Measurements from ENCODE around the gene GNA12.
"Not testable (repeated sequence)": the region's sequence is repeated elsewhere in the genome, so short reads cannot be mapped to it uniquely, and the experiment has no call there.

The GNA12 gene

GRCh38 chr7:2730846-2731770 is 113.0 kb downstream of the GNA12 start:
- peaks cover 3 to 8% of the 10 kb centered on the region in 2 donors for H3K4me1 ChIP-seq (ENCODE audit: control insufficient read depth in 2 of 2, insufficient read depth in 2 of 2, low read length in 2 of 2)
- no peak overlapping the region for H3K9ac ChIP-seq (ENCODE audit: low read depth in 1 of 2, low read length in 2 of 2)
- H3K27me3 ChIP-seq (ENCODE audit: control insufficient read depth in 2 of 2, insufficient read depth in 2 of 2, low read length in 2 of 2): no peaks in the 10 kb centered on the region
- H3K9me3 ChIP-seq (ENCODE audit: control insufficient read depth in 2 of 2, low read length in 2 of 2): no peaks in the 10 kb centered on the region
- peaks cover 11 to 16% of the 10 kb centered on the region in 2 donors for H3K36me3 ChIP-seq (ENCODE audit: control insufficient read depth in 2 of 2, insufficient read depth in 2 of 2, low read length in 2 of 2)
- H3K4me3 ChIP-seq (ENCODE audit: low read length in 2 of 2): no peak overlapping the region
- H3K27ac ChIP-seq (ENCODE audit: low read depth in 2 of 2, low read length in 2 of 2): no peak overlapping the region

GRCh38 chr7:2729893-2730716 is 114.0 kb downstream of the GNA12 start:
- H3K9me3 ChIP-seq (ENCODE audit: control insufficient read depth in 2 of 2, low read length in 2 of 2): no peaks in the 10 kb centered on the region
- H3K27me3 ChIP-seq (ENCODE audit: control insufficient read depth in 2 of 2, insufficient read depth in 2 of 2, low read length in 2 of 2): no peaks in the 10 kb centered on the region
- H3K4me3 ChIP-seq (ENCODE audit: low read length in 2 of 2): no peak overlapping the region
- H3K4me1 ChIP-seq (ENCODE audit: control insufficient read depth in 2 of 2, insufficient read depth in 2 of 2, low read length in 2 of 2): peaks cover 3 to 5% of the 10 kb centered on the region in 2 donors
- peaks cover 13 to 19% of the 10 kb centered on the region in 2 donors for H3K36me3 ChIP-seq (ENCODE audit: control insufficient read depth in 2 of 2, insufficient read depth in 2 of 2, low read length in 2 of 2)
- peak overlapping the region in 1 of 2 donors; percentile 32 for H3K27ac ChIP-seq (ENCODE audit: low read depth in 2 of 2, low read length in 2 of 2)
- no peak overlapping the region for H3K9ac ChIP-seq (ENCODE audit: low read depth in 1 of 2, low read length in 2 of 2)

GRCh38 chr7:2729031-2729892 is 114.8 kb downstream of the GNA12 start:
- Histone ChIP-seq H3K27me3 (ENCODE audit: control insufficient read depth in 2 of 2, insufficient read depth in 2 of 2, low read length in 2 of 2) (no peaks in the 10 kb centered on the region), H3K36me3 (ENCODE audit: control insufficient read depth in 2 of 2, insufficient read depth in 2 of 2, low read length in 2 of 2) (peaks cover 13 to 19% of the 10 kb centered on the region in 2 donors), H3K9me3 (ENCODE audit: control insufficient read depth in 2 of 2, low read length in 2 of 2) (no peaks in the 10 kb centered on the region), H3K9ac (ENCODE audit: low read depth in 1 of 2, low read length in 2 of 2) (peak overlapping the region in 1 of 2 donors; percentile 1), H3K27ac (ENCODE audit: low read depth in 2 of 2, low read length in 2 of 2) (peak overlapping the region in 1 of 2 donors; percentile 32), H3K4me1 (ENCODE audit: control insufficient read depth in 2 of 2, insufficient read depth in 2 of 2, low read length in 2 of 2) (peaks cover 0 to 3% of the 10 kb centered on the region in 2 donors), H3K4me3 (ENCODE audit: low read length in 2 of 2) (no peak overlapping the region)

- peaks cover 0 to 3% of the 10 kb centered on the region in 2 donors for H3K4me1 ChIP-seq (ENCODE audit: control insufficient read depth in 2 of 2, insufficient read depth in 2 of 2, low read length in 2 of 2)
- H3K36me3 ChIP-seq (ENCODE audit: control insufficient read depth in 2 of 2, insufficient read depth in 2 of 2, low read length in 2 of 2): peaks cover 13 to 19% of the 10 kb centered on the region in 2 donors
- no peak overlapping the region for H3K9ac ChIP-seq (ENCODE audit: low read depth in 1 of 2, low read length in 2 of 2)
- no peak overlapping the region for H3K4me3 ChIP-seq (ENCODE audit: low read length in 2 of 2)
- H3K27me3 ChIP-seq (ENCODE audit: control insufficient read depth in 2 of 2, insufficient read depth in 2 of 2, low read length in 2 of 2): no peaks in the 10 kb centered on the region
- no peak overlapping the region for H3K27ac ChIP-seq (ENCODE audit: low read depth in 2 of 2, low read length in 2 of 2)
- no peaks in the 10 kb centered on the region for H3K9me3 ChIP-seq (ENCODE audit: control insufficient read depth in 2 of 2, low read length in 2 of 2)
Measured at GRCh38 chr7:2728316-2729030, 115.6 kb downstream of the GNA12 start.

- H3K36me3 ChIP-seq (ENCODE audit: control insufficient read depth in 2 of 2, insufficient read depth in 2 of 2, low read length in 2 of 2): peaks cover 13 to 19% of the 10 kb centered on the region in 2 donors
- H3K4me3 ChIP-seq (ENCODE audit: low read length in 2 of 2); H3K4me1 ChIP-seq (ENCODE audit: control insufficient read depth in 2 of 2, insufficient read depth in 2 of 2, low read length in 2 of 2); H3K9me3 ChIP-seq (ENCODE audit: control insufficient read depth in 2 of 2, low read length in 2 of 2); H3K27ac ChIP-seq (ENCODE audit: low read depth in 2 of 2, low read length in 2 of 2); H3K9ac ChIP-seq (ENCODE audit: low read depth in 1 of 2, low read length in 2 of 2); H3K27me3 ChIP-seq (ENCODE audit: control insufficient read depth in 2 of 2, insufficient read depth in 2 of 2, low read length in 2 of 2): not testable (repeated sequence)
Measured at GRCh38 chr7:2727206-2727605, 116.9 kb downstream of the GNA12 start.

GRCh38 chr7:2726316-2727018 is 117.6 kb downstream of the GNA12 start:
- Histone ChIP-seq H3K9ac (ENCODE audit: low read depth in 1 of 2, low read length in 2 of 2) (no peak overlapping the region), H3K36me3 (ENCODE audit: control insufficient read depth in 2 of 2, insufficient read depth in 2 of 2, low read length in 2 of 2) (peaks cover 13 to 19% of the 10 kb centered on the region in 2 donors)

GRCh38 chr7:2725178-2726105 is 118.7 kb downstream of the GNA12 start:
- H3K9me3 ChIP-seq (ENCODE audit: control insufficient read depth in 2 of 2, low read length in 2 of 2): no peaks in the 10 kb centered on the region
- peaks cover 0 to 3% of the 10 kb centered on the region in 2 donors for H3K4me1 ChIP-seq (ENCODE audit: control insufficient read depth in 2 of 2, insufficient read depth in 2 of 2, low read length in 2 of 2)
- H3K36me3 ChIP-seq (ENCODE audit: control insufficient read depth in 2 of 2, insufficient read depth in 2 of 2, low read length in 2 of 2): peaks cover 13% of the 10 kb centered on the region in 2 donors
- H3K27me3 ChIP-seq (ENCODE audit: control insufficient read depth in 2 of 2, insufficient read depth in 2 of 2, low read length in 2 of 2): no peaks in the 10 kb centered on the region
- H3K9ac ChIP-seq (ENCODE audit: low read depth in 1 of 2, low read length in 2 of 2): no peak overlapping the region
- no peak overlapping the region for H3K27ac ChIP-seq (ENCODE audit: low read depth in 2 of 2, low read length in 2 of 2)
- H3K4me3 ChIP-seq (ENCODE audit: low read length in 2 of 2): no peak overlapping the region

More at GRCh38 chr7:2726316-2727018, 117.6 kb downstream of the GNA12 start:
- H3K4me1 ChIP-seq (ENCODE audit: control insufficient read depth in 2 of 2, insufficient read depth in 2 of 2, low read length in 2 of 2): peaks cover 0 to 3% of the 10 kb centered on the region in 2 donors
- H3K27me3 ChIP-seq (ENCODE audit: control insufficient read depth in 2 of 2, insufficient read depth in 2 of 2, low read length in 2 of 2): no peaks in the 10 kb centered on the region
- H3K4me3 ChIP-seq (ENCODE audit: low read length in 2 of 2): no peak overlapping the region
- H3K9me3 ChIP-seq (ENCODE audit: control insufficient read depth in 2 of 2, low read length in 2 of 2): no peaks in the 10 kb centered on the region
- no peak overlapping the region for H3K27ac ChIP-seq (ENCODE audit: low read depth in 2 of 2, low read length in 2 of 2)

GRCh38 chr7:2724453-2725177 is 119.5 kb downstream of the GNA12 start:
- H3K27ac ChIP-seq (ENCODE audit: low read depth in 2 of 2, low read length in 2 of 2): no peak overlapping the region
- H3K36me3 ChIP-seq (ENCODE audit: control insufficient read depth in 2 of 2, insufficient read depth in 2 of 2, low read length in 2 of 2): peaks cover 9% of the 10 kb centered on the region in 2 donors
- no peaks in the 10 kb centered on the region for H3K9me3 ChIP-seq (ENCODE audit: control insufficient read depth in 2 of 2, low read length in 2 of 2)
- no peaks in the 10 kb centered on the region for H3K27me3 ChIP-seq (ENCODE audit: control insufficient read depth in 2 of 2, insufficient read depth in 2 of 2, low read length in 2 of 2)
- H3K4me1 ChIP-seq (ENCODE audit: control insufficient read depth in 2 of 2, insufficient read depth in 2 of 2, low read length in 2 of 2): peaks cover 0 to 3% of the 10 kb centered on the region in 2 donors
- H3K4me3 ChIP-seq (ENCODE audit: low read length in 2 of 2): no peak overlapping the region
- H3K9ac ChIP-seq (ENCODE audit: low read depth in 1 of 2, low read length in 2 of 2): no peak overlapping the region

Measured in mucosa of rectum (tissue), 2 donors.